Fibroblast of villous mesenchyme (primary cell): ENCODE data around the gene NDFIP1. TPM values are rescaled to one million over a fixed set of nuclear protein-coding genes. Genes with fewer than 3 reads are reported as not detected.

Experiments
- DNase-seq: peaks from one replicate; pipeline ENCODE4 v3.0.0-alpha.2; 2010; ENCODE audit warnings: low read depth
- H3K4me3 ChIP-seq: 2 replicates; pipeline ENCODE4 v1.5.1; 2011; ENCODE audit warnings: low read depth, mild to moderate bottlenecking, low read length
- CTCF ChIP-seq: IDR thresholded peaks from 2 replicates; pipeline ENCODE4 v1.5.1; 2012; ENCODE audit warnings: low read depth, mild to moderate bottlenecking, low read length; ENCODE audit not compliant: insufficient read depth
- total RNA-seq: library from RNA; depleted of rRNA; stranded (reverse); fragments of >200 nt; gene quantifications from 2 replicates; pipeline ENCODE4 v1.2.3, GENCODE V29; 2012

Gene NDFIP1
- total RNA-seq, 1 donor, result 92.0 TPM

GRCh38 chr5:142191776-142192175 lies 83.2 kb downstream of the NDFIP1 start:
- no peak for DNase-seq
- TF ChIP-seq CTCF, result no peak
- H3K4me3 ChIP-seq, result no peak overlapping the region

DNA sequence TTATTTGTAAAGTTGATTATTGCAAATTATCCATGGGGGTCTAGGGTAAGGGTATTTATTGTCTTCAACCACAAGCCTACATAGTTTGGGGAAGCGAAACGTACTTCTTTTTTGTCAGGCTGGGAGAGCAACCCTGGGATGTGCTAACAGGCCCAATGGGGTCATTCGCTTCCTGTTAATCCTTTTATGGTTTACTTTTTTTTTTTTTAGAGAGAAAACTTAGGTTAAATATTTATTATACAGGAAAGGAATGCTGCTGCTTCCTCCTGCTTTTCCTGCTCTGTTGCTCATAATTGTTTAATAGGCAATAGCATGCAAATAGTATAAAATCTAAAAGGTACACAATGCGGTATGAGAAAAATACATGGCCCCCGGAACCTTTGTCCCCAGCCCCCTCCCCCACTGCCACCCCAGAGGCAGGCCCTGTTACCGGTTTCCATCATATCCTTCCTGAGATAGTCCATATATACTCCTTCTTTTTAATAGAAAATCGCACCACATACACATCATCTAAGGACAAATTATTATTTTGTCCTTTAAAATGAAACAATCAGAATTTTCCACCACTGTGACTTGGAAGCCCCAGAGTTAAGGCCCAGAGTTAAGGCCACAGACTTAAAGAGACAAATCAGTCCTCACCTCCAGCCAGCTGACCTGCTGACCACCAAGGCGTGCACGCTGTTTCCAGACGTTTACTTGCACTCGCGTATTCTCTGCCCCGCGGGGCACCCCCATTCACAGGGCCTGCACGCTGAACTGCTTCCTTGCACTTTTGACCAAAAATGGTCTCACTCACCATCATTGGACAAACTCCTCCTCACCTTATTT lies 83.9 kb downstream of the NDFIP1 start:
- no peak for TF ChIP-seq CTCF
- no peak for DNase-seq
- no peak overlapping the region for H3K4me3 ChIP-seq

GRCh38 chr5:142193114-142193428 lies 84.5 kb downstream of the NDFIP1 start:
- no peak for TF ChIP-seq CTCF
- no peak for DNase-seq
- H3K4me3 ChIP-seq, result no peak overlapping the region

DNA sequence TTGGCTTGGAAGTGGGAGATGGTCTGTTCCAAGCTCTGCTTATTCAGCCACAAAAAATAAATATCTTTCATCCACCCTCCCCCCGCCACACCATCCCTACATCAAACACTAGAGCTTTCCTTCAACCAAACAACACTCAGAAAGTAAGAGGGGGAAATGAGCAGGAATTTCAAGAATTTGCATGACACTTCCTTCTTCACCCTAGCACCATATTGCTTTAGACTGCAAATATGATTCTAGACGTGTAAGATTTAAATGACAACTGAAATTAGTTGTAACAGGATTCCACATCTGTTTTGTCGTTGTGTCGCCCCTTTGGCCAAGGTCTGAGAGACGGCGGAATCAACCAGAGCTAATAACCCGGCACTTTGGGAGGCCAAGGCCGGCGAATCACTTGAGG lies 88.5 kb downstream of the NDFIP1 start:
- no peak for TF ChIP-seq CTCF
- no peak for DNase-seq
- H3K4me3 ChIP-seq, result no peak overlapping the region

DNA sequence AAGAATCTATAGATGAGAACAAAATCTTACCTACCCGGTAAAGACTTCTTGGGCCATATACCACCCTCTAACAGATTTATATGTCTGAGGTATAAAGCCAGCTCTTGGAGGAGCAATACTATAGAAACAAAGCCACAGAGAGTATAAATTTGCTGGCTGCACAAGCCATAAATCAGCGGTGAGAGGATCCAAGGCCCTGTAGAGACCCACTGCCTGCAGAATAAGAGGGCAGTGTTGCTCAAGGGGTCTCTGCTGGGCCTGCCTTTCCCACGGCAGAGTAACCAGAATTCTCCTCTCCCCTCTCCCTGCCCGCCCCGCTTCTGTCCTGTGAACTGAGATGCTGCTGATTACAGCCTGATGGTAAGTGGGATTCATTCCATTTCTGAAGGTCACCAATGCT lies 89.2 kb downstream of the NDFIP1 start:
- TF ChIP-seq CTCF, result no peak
- DNase-seq, result no peak
- H3K4me3 ChIP-seq, result no peak overlapping the region

GRCh38 chr5:142199388-142199787 lies 90.8 kb downstream of the NDFIP1 start:
- no peak for TF ChIP-seq CTCF
- no peak for DNase-seq
- no peak overlapping the region for H3K4me3 ChIP-seq

GRCh38 chr5:142200387-142200786 lies 91.8 kb downstream of the NDFIP1 start:
- no peak overlapping the region for H3K4me3 ChIP-seq
- no peak for TF ChIP-seq CTCF
- no peak for DNase-seq
